Ishikawa (cell line): Measurements from ENCODE around the gene MYL12A.

Experiments
- CEBPB ChIP-seq: IDR thresholded peaks from 2 replicates; pipeline ENCODE4 v1.6.1; 2012
- CREB1 ChIP-seq: IDR thresholded peaks from 2 replicates; pipeline ENCODE4 v1.6.1; 2012; ENCODE audit warnings: low read depth
- EGR1 ChIP-seq: IDR thresholded peaks from 2 replicates; pipeline ENCODE4 v1.6.1; 2012
- EP300 ChIP-seq: IDR thresholded peaks from 2 replicates; pipeline ENCODE4 v1.6.1; 2012; ENCODE audit warnings: borderline replicate concordance
- FOXM1 ChIP-seq: IDR thresholded peaks from 2 replicates; pipeline ENCODE4 v1.6.1; 2012; ENCODE audit warnings: low read depth, borderline replicate concordance
- MAX ChIP-seq: IDR thresholded peaks from 2 replicates; pipeline ENCODE4 v1.6.1; 2012
- NFIC ChIP-seq: IDR thresholded peaks from 2 replicates; pipeline ENCODE4 v1.6.1; 2012
- RAD21 ChIP-seq: IDR thresholded peaks from 2 replicates; pipeline ENCODE4 v1.6.1; 2012; ENCODE audit warnings: low read depth
- REST ChIP-seq: IDR thresholded peaks from 2 replicates; pipeline ENCODE4 v1.6.1; 2012; ENCODE audit warnings: low read depth, mild to moderate bottlenecking
- TAF1 ChIP-seq: IDR thresholded peaks from 2 replicates; pipeline ENCODE4 v1.6.1; 2012; ENCODE audit warnings: low read depth, mild to moderate bottlenecking
- TCF12 ChIP-seq: IDR thresholded peaks from 2 replicates; pipeline ENCODE4 v1.6.1; 2012; ENCODE audit warnings: low read depth
- TEAD4 ChIP-seq: IDR thresholded peaks from 2 replicates; pipeline ENCODE4 v1.6.1; 2012
- USF1 ChIP-seq: IDR thresholded peaks from 2 replicates; pipeline ENCODE4 v1.6.1; 2012
- YY1 ChIP-seq: IDR thresholded peaks from 2 replicates; pipeline ENCODE4 v1.6.1; 2012; ENCODE audit warnings: low read depth
- ZBTB7A ChIP-seq: IDR thresholded peaks from 2 replicates; pipeline ENCODE4 v1.6.1; 2012; ENCODE audit warnings: low read depth

MYL12A gene

GRCh38 chr18:3250237-3251107 is 2.9 kb downstream of the MYL12A start:
- no peak for TF ChIP-seq NFIC
- TF ChIP-seq REST = no peak
- no peak for TF ChIP-seq EP300
- TF ChIP-seq MAX = no peak
- no peak for TF ChIP-seq USF1
- TF ChIP-seq TAF1 = no peak
- no peak for TF ChIP-seq EGR1
- TF ChIP-seq FOXM1 = no peak
- TF ChIP-seq TCF12 = no peak
- TF ChIP-seq CREB1 = no peak
- no peak for TF ChIP-seq YY1
- no peak for TF ChIP-seq ZBTB7A
- TF ChIP-seq CEBPB = no peak
- TF ChIP-seq RAD21 = no peak
- no peak for TF ChIP-seq TEAD4

- TF ChIP-seq FOXM1 = no peak
- no peak for TF ChIP-seq CEBPB
- TF ChIP-seq RAD21 = no peak
- TF ChIP-seq REST = no peak
- TF ChIP-seq NFIC = no peak
- no peak for TF ChIP-seq EGR1
- no peak for TF ChIP-seq MAX
- TF ChIP-seq TAF1 = no peak
- TF ChIP-seq EP300 = no peak
- TF ChIP-seq TCF12 = no peak
- no peak for TF ChIP-seq CREB1
- no peak for TF ChIP-seq USF1
- TF ChIP-seq YY1 = no peak
- TF ChIP-seq ZBTB7A = no peak
- no peak for TF ChIP-seq TEAD4
Measured at GRCh38 chr18:3251249-3251962, 3.8 kb downstream of the MYL12A start.

- no peak for TF ChIP-seq REST
- no peak for TF ChIP-seq USF1
- TF ChIP-seq RAD21 = no peak
- TF ChIP-seq MAX = no peak
- no peak for TF ChIP-seq CEBPB
Measured at GRCh38 chr18:3251963-3252277, 4.3 kb downstream of the MYL12A start.
